A673 (cell line): ENCODE data around the gene RBM42.

Experiments
- CTCF ChIP-seq: fragments of 300-800, 200-600 bp; sonication (generic); conservative IDR thresholded peaks from 2 replicates; pipeline ENCODE4 v1.5.1; 2017; ENCODE audit warnings: low read depth, mild to moderate bottlenecking, antibody characterized with exemption, low read length, moderate library complexity, mixed read lengths
- EZH2 ChIP-seq: fragments of 200-600 bp; sonication (generic); IDR thresholded peaks from 2 replicates; pipeline ENCODE4 v1.6.1; 2017; ENCODE audit warnings: borderline replicate concordance, low read depth, mild to moderate bottlenecking, mixed read lengths, antibody characterized with exemption, low read length; ENCODE audit not compliant: poor library complexity, severe bottlenecking

- no peak for TF ChIP-seq CTCF
- TF ChIP-seq EZH2: no peak
Observed at GRCh38 chr19:35639321-35639639, 10.4 kb downstream of the RBM42 start.
